ENCODE results near the gene WFDC10A.
"Not testable (repeated sequence)": the region's sequence is repeated elsewhere in the genome, so short reads cannot be mapped to it uniquely, and the experiment has no call there.

WFDC10A gene

GRCh38 chr20:45629496-45630100 lies at the start of gene WFDC10A:
WFDC10A (plus strand) TSS chr20:45629739; CDS start chr20:45629814, 75 bp downstream.
- TF ChIP-seq CTCF (IDR thresholded peaks at IDR 0.05) = peak; percentile 88
- TF ChIP-seq ZFX (IDR thresholded peaks at IDR 0.05; ENCODE audit: borderline replicate concordance) = no peak
- no peak within 1 kb of the TSS for H3K27ac ChIP-seq

- no peak for TF ChIP-seq CTCF (IDR thresholded peaks at IDR 0.05)
- TF ChIP-seq ZFX (IDR thresholded peaks at IDR 0.05; ENCODE audit: borderline replicate concordance) = no peak
- no peak overlapping the region for H3K27ac ChIP-seq
Observed at GRCh38 chr20:45581702-45582101, 47.8 kb upstream of the WFDC10A start.

GRCh38 chr20:45583502-45583901 lies 46.0 kb upstream of the WFDC10A start:
- TF ChIP-seq ZFX (IDR thresholded peaks at IDR 0.05; ENCODE audit: borderline replicate concordance) = no peak
- no peak for TF ChIP-seq CTCF (IDR thresholded peaks at IDR 0.05)
- no peak overlapping the region for H3K27ac ChIP-seq

GRCh38 chr20:45584294-45584693 lies 45.2 kb upstream of the WFDC10A start:
- not testable (repeated sequence) for H3K27ac ChIP-seq

- H3K27ac ChIP-seq = not testable (repeated sequence)
Observed at GRCh38 chr20:45585986-45586385, 43.6 kb upstream of the WFDC10A start.

- TF ChIP-seq ZFX (IDR thresholded peaks at IDR 0.05; ENCODE audit: borderline replicate concordance) (no peak), CTCF (IDR thresholded peaks at IDR 0.05) (no peak)
Observed at GRCh38 chr20:45588800-45589199, 40.7 kb upstream of the WFDC10A start.

GRCh38 chr20:45589725-45590124 lies 39.8 kb upstream of the WFDC10A start:
- TF ChIP-seq CTCF (IDR thresholded peaks at IDR 0.05) = no peak
- no peak for TF ChIP-seq ZFX (IDR thresholded peaks at IDR 0.05; ENCODE audit: borderline replicate concordance)
- no peak overlapping the region for H3K27ac ChIP-seq

More at GRCh38 chr20:45588800-45589199, 40.7 kb upstream of the WFDC10A start:
- H3K27ac ChIP-seq = no peak overlapping the region

- H3K27ac ChIP-seq = no peak overlapping the region
- TF ChIP-seq ZFX (IDR thresholded peaks at IDR 0.05; ENCODE audit: borderline replicate concordance) (no peak), CTCF (IDR thresholded peaks at IDR 0.05) (peak; percentile 88)
Observed at GRCh38 chr20:45592574-45593189, 36.9 kb upstream of the WFDC10A start.
